Naive thymus-derived CD8-positive, alpha-beta T cell (primary cell): ENCODE measurements around the gene LRFN2. TPM values are rescaled to one million over a fixed set of nuclear protein-coding genes. Genes with fewer than 3 reads are reported as not detected.

Source experiments
- ATAC-seq, 2 donors: fragments of 150-1000 bp; cut with Tn5 transposase in 1 of 2; sonication (Bioruptor Pico), chemical (Tn5 transposase) in 1 of 2; 1 replicate in 1 of 2; 2 replicates in 1 of 2; pipeline ENCODE4 v1.10.0; 2021; ENCODE audit warnings: mild to moderate bottlenecking in 2 of 2, moderate library complexity in 2 of 2
- POLR2A ChIA-PET: fragments of 350-600 bp; sonication (Branson Sonifier 250); formaldehyde crosslinking; loops from one replicate; lab custom pipeline; 2021; ENCODE audit warnings: antibody characterized with exemption; lab: Charles Lee
- DNase-seq, 10 donors: peaks; one replicate each; pipeline versions ENCODE4 v3.0.0 to v3.0.0-alpha.2; 2020 to 2022
- H3K27ac Mint-ChIP-seq, 10 donors: one replicate each; pipeline ENCODE4 v1.8.0; 2020 to 2022; ENCODE audit warnings: mild to moderate bottlenecking in 10 of 10, mixed read lengths in 10 of 10, moderate library complexity in 4 of 10, inconsistent platforms in 1 of 10
- H3K27me3 Mint-ChIP-seq, 5 donors: one replicate each; pipeline ENCODE4 v1.8.0; 2021 to 2022; ENCODE audit warnings: mixed read lengths in 5 of 5
- H3K36me3 Mint-ChIP-seq, 3 donors: one replicate each; pipeline ENCODE4 v1.8.0; 2020 to 2022; ENCODE audit warnings: mixed read lengths in 3 of 3, mild to moderate bottlenecking in 2 of 3, inconsistent platforms in 1 of 3
- H3K4me1 Mint-ChIP-seq, 4 donors: one replicate each; pipeline ENCODE4 v1.8.0; 2021 to 2022; ENCODE audit warnings: mixed read lengths in 4 of 4
- H3K4me3 Mint-ChIP-seq, 10 donors: one replicate each; pipeline ENCODE4 v1.8.0; 2020 to 2022; ENCODE audit warnings: mild to moderate bottlenecking in 10 of 10, mixed read lengths in 10 of 10, moderate library complexity in 6 of 10, inconsistent platforms in 1 of 10
- H3K9me3 Mint-ChIP-seq, 9 donors: one replicate each; pipeline ENCODE4 v1.8.0; 2020 to 2022; ENCODE audit warnings: mixed read lengths in 9 of 9, mild to moderate bottlenecking in 3 of 9, inconsistent platforms in 1 of 9, moderate library complexity in 1 of 9
- polyA plus RNA-seq, 3 donors: library from polyadenylated mRNA; unstranded; fragments of 300-500 nt; fragmentation: Illumina TruSeq; gene quantifications; one replicate each; pipeline ENCODE4 v1.2.3, GENCODE V29; 2021
- total RNA-seq, 8 experiments: library from RNA in 2 of 8; stranded (reverse) in 2 of 8; gene quantifications; one replicate each; pipeline ENCODE4 v1.2.3 and lab custom pipeline; 2021 to 2026

LRFN2 gene
- total and polyA plus RNA-seq, 5 experiments from 2014 or later, result 0.09 to 0.25 TPM; not detected in 3

GRCh38 chr6:40394381-40394780 lies 192.8 kb downstream of the LRFN2 start:
- POLR2A ChIA-PET, result interaction anchor here (0.7 kb wide), 1 partner anchor 503 kb away, joined by 5 read pairs; no protein-coding TSS in a partner anchor
- Mint-ChIP-seq H3K4me1 (peaks cover 12 to 28% (median 18%) of the 10 kb centered on the region in 4 donors), H3K27me3 (peaks cover 0 to 15% (median 0%) of the 10 kb centered on the region in 5 donors), H3K36me3 (no peaks in the 10 kb centered on the region), H3K27ac (peak overlapping the region in 1 of 10 donors; percentile 71), H3K9me3 (peaks cover 0 to 2% (median 0%) of the 10 kb centered on the region in 9 donors), H3K4me3 (no peak overlapping the region)
- DNase-seq (no peak), ATAC-seq (no peak)

DNA sequence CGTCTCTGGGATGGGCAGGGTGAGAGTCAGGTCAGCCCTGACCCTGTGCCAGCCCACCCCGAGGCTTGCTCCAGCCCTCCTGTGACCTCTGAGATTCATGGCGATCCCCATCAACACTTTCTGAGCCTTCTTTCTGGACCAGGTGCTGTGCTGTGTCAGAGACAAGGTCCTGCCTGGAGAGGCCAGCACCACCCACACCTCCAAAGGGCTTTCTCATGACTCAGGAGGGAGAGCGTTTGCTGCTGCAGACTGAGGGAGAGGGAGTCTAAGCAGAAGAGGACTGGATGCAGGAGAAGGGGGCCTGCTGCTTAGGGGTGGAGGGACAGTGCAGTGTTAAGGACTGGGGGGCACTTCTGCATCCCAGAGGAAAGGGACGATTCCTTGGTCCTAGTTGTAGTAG lies 193.5 kb downstream of the LRFN2 start:
- no peak overlapping the region for H3K4me3 Mint-ChIP-seq

DNA sequence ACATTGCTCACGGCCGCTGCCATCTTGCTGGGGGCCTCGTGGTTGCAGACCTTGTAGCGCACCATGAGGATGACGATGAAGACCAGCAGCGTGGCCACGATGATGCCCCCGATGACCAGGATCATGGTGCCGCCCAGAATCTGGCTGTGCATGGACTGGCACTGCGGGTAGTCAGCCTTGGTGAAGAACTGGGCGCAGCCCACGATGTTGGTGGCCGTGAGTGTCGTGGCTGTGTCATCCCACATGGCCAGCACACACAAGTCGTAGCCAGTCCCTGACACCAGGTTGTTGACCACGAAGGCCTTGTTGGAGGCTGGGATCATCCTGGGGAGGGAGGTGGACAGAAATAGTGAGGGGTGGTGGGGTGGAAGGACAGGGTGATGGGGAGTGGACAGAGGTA lies 194.6 kb downstream of the LRFN2 start:
- Mint-ChIP-seq H3K27me3 (peaks cover 0 to 15% (median 1%) of the 10 kb centered on the region in 5 donors), H3K4me3 (no peak overlapping the region), H3K27ac (no peak overlapping the region), H3K36me3 (no peaks in the 10 kb centered on the region), H3K9me3 (peaks cover 0 to 2% (median 0%) of the 10 kb centered on the region in 9 donors), H3K4me1 (peaks cover 24 to 43% (median 33%) of the 10 kb centered on the region in 4 donors)
- ATAC-seq (no peak), DNase-seq (no peak)
- POLR2A ChIA-PET, result no interaction called here

More for the DNA sequence above, 193.5 kb downstream of the LRFN2 start:
- DNase-seq, result peak in 1 of 10 donors; percentile 7
- H3K9me3 Mint-ChIP-seq, result peaks cover 0 to 2% (median 0%) of the 10 kb centered on the region in 9 donors
- no peak for ATAC-seq
- no peaks in the 10 kb centered on the region for H3K36me3 Mint-ChIP-seq
- peaks cover 0 to 15% (median 1%) of the 10 kb centered on the region in 5 donors for H3K27me3 Mint-ChIP-seq
- H3K27ac Mint-ChIP-seq, result no peak overlapping the region
- H3K4me1 Mint-ChIP-seq, result peaks cover 19 to 36% (median 25%) of the 10 kb centered on the region in 4 donors
- POLR2A ChIA-PET, result no interaction called here

GRCh38 chr6:40391851-40392517 lies 195.2 kb downstream of the LRFN2 start:
- Mint-ChIP-seq H3K4me1 (peaks cover 27 to 49% (median 38%) of the 10 kb centered on the region in 4 donors), H3K9me3 (peaks cover 0 to 2% (median 0%) of the 10 kb centered on the region in 9 donors), H3K27ac (no peak overlapping the region), H3K4me3 (no peak overlapping the region), H3K36me3 (no peaks in the 10 kb centered on the region), H3K27me3 (peaks cover 0 to 15% (median 1%) of the 10 kb centered on the region in 5 donors)
- POLR2A ChIA-PET, result no interaction called here
- no peak for DNase-seq
- no peak for ATAC-seq

- Mint-ChIP-seq H3K4me3 (peak overlapping the region in 6 of 10 donors; percentile 13 to 65 (median 38)), H3K27me3 (peaks cover 0 to 15% (median 1%) of the 10 kb centered on the region in 5 donors), H3K36me3 (no peaks in the 10 kb centered on the region), H3K4me1 (peaks cover 34 to 58% (median 40%) of the 10 kb centered on the region in 4 donors), H3K27ac (peak overlapping the region in 5 of 10 donors; percentile 37 to 85 (median 62)), H3K9me3 (peaks cover 0 to 2% (median 0%) of the 10 kb centered on the region in 9 donors)
- ATAC-seq (peak in 1 of 2 donors; percentile 32), DNase-seq (peak in 1 of 10 donors; percentile 17)
- POLR2A ChIA-PET, result no interaction called here
These were observed 196.1 kb downstream of the LRFN2 start for GRCh38 chr6:40391086-40391485.

- DNase-seq, result no peak
- H3K4me3 Mint-ChIP-seq, result peak overlapping the region in 4 of 10 donors; percentile 40 to 59 (median 50)
- POLR2A ChIA-PET, result no interaction called here
- peaks cover 34 to 66% (median 41%) of the 10 kb centered on the region in 4 donors for H3K4me1 Mint-ChIP-seq
- no peaks in the 10 kb centered on the region for H3K36me3 Mint-ChIP-seq
- peaks cover 0 to 2% (median 0%) of the 10 kb centered on the region in 9 donors for H3K9me3 Mint-ChIP-seq
- H3K27ac Mint-ChIP-seq, result peak overlapping the region in 5 of 10 donors; percentile 41 to 90 (median 71)
- H3K27me3 Mint-ChIP-seq, result peaks cover 0 to 15% (median 1%) of the 10 kb centered on the region in 5 donors
- no peak for ATAC-seq
These were observed 196.9 kb downstream of the LRFN2 start for GRCh38 chr6:40390144-40390800.

GRCh38 chr6:40389254-40389653 lies 197.9 kb downstream of the LRFN2 start:
- peaks cover 34 to 68% (median 41%) of the 10 kb centered on the region in 4 donors for H3K4me1 Mint-ChIP-seq
- peak overlapping the region in 9 of 10 donors; percentile 33 to 59 (median 44) for H3K4me3 Mint-ChIP-seq

DNA sequence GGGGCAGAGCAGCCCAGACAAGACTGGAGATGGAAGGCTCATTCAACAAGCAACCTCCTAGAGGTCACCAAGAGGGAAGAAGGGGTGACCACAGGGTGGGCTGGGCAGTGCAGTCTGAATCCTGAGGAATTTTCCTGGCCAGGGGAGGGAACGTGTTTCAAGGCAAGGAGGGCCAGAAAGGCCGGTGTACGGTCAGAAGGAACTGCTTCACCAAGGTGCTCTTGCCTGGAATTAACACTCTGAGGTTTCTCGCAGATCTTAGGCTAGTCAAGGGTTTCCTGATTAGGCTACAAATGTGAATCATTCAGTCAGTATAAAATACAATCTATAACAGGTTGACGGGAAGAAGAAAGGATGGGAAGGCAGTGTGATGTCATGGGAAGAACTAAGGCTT lies 199.3 kb downstream of the LRFN2 start:
- H3K4me1 Mint-ChIP-seq, result peaks cover 33 to 61% (median 40%) of the 10 kb centered on the region in 4 donors
- peak overlapping the region in 8 of 10 donors; percentile 9 to 78 (median 32) for H3K27ac Mint-ChIP-seq
- peak overlapping the region in 6 of 10 donors; percentile 8 to 43 (median 29) for H3K4me3 Mint-ChIP-seq
- H3K36me3 Mint-ChIP-seq, result no peaks in the 10 kb centered on the region
- no peaks in the 10 kb centered on the region for H3K9me3 Mint-ChIP-seq
- POLR2A ChIA-PET, result no interaction called here
- no peak for ATAC-seq
- DNase-seq, result no peak
- peaks cover 0 to 9% (median 1%) of the 10 kb centered on the region in 5 donors for H3K27me3 Mint-ChIP-seq

More at GRCh38 chr6:40389254-40389653, 197.9 kb downstream of the LRFN2 start:
- Mint-ChIP-seq H3K27ac (peak overlapping the region in 6 of 10 donors; percentile 39 to 90 (median 66)), H3K27me3 (peaks cover 0 to 15% (median 1%) of the 10 kb centered on the region in 5 donors), H3K36me3 (no peaks in the 10 kb centered on the region), H3K9me3 (no peaks in the 10 kb centered on the region)
- POLR2A ChIA-PET, result no interaction called here
- peak in 4 of 10 donors; percentile 10 to 58 (median 26) for DNase-seq
- ATAC-seq, result peak; percentile 20 to 52

DNA sequence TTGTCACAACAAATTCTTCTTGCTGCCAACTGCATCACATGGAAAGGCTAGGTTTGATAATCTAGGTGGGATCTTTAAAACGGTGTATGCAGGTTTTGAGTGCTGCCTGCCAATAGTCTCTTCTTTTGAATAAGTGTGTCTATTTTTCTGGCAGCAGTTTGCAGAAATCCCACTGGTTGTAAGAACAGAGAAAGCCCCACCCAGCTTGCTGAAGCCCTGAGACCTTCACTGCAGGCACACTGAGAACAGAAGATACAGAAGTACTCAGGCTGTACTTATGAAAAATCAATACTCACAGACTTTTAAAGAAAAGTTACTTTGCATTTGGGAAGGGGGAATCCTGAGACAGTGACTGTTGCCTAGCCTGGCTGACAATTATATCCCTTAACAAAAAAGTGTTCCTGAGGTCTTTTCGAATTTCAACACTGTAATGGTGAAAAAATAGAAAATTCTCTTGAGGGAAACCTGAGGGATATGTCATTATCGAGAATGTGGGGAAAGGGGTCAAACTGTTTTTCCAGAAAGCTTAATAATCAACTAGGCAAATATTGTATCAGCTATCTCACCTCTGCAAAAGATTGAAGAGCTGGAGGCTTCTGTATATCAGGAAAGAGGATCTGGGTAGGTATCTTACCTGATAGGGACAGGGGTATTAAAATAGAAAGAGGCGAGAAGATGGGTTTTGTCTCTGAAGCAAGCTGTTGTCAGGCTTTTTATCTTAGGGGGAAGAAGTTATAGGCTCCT lies 199.9 kb downstream of the LRFN2 start:
- H3K9me3 Mint-ChIP-seq, result no peaks in the 10 kb centered on the region
- ATAC-seq (no peak), DNase-seq (no peak)
- H3K4me1 Mint-ChIP-seq, result peaks cover 33 to 61% (median 40%) of the 10 kb centered on the region in 4 donors
- peak overlapping the region in 6 of 10 donors; percentile 8 to 43 (median 29) for H3K4me3 Mint-ChIP-seq
- POLR2A ChIA-PET, result no interaction called here
- H3K27me3 Mint-ChIP-seq, result peaks cover 0 to 9% (median 1%) of the 10 kb centered on the region in 5 donors
- H3K27ac Mint-ChIP-seq, result peak overlapping the region in 8 of 10 donors; percentile 9 to 78 (median 31)
- no peaks in the 10 kb centered on the region for H3K36me3 Mint-ChIP-seq

DNA sequence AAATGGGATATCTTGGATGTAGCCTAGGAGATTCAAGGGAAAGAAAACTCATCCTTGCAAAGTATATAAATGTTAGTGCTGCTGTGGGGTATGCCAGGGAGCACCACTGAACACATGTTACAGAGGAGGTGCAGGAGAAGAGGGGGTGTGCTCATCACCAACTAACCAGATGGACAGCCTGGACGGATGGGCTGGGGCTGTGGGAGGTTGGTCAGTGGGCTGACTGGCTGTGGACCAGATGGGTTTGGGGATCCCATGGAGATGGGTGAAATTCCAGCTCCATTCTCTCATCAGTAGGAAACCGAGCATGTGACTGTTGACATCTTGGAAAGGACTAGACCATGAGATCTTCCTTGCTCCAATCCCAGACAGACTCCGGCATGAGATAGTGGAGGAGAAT lies 201.0 kb downstream of the LRFN2 start:
- POLR2A ChIA-PET, result no interaction called here
- peaks cover 31 to 58% (median 39%) of the 10 kb centered on the region in 4 donors for H3K4me1 Mint-ChIP-seq
- H3K4me3 Mint-ChIP-seq, result peak overlapping the region in 2 of 10 donors; percentile 16 to 41
- peak overlapping the region in 1 of 10 donors; percentile 16 for H3K27ac Mint-ChIP-seq
- H3K36me3 Mint-ChIP-seq, result no peaks in the 10 kb centered on the region
- DNase-seq, result no peak
- peaks cover 0 to 9% (median 1%) of the 10 kb centered on the region in 5 donors for H3K27me3 Mint-ChIP-seq
- ATAC-seq, result no peak
- H3K9me3 Mint-ChIP-seq, result no peaks in the 10 kb centered on the region

- Mint-ChIP-seq H3K27me3 (no peaks in the 10 kb centered on the region), H3K36me3 (no peaks in the 10 kb centered on the region), H3K9me3 (no peaks in the 10 kb centered on the region), H3K4me1 (peaks cover 10 to 32% (median 18%) of the 10 kb centered on the region in 4 donors), H3K27ac (no peak overlapping the region), H3K4me3 (no peak overlapping the region)
- POLR2A ChIA-PET, result no interaction called here
- DNase-seq, result no peak
- no peak for ATAC-seq
These were observed 203.6 kb downstream of the LRFN2 start for GRCh38 chr6:40383348-40384115.
